Measurements from ENCODE around the gene METTL22.

DNA sequence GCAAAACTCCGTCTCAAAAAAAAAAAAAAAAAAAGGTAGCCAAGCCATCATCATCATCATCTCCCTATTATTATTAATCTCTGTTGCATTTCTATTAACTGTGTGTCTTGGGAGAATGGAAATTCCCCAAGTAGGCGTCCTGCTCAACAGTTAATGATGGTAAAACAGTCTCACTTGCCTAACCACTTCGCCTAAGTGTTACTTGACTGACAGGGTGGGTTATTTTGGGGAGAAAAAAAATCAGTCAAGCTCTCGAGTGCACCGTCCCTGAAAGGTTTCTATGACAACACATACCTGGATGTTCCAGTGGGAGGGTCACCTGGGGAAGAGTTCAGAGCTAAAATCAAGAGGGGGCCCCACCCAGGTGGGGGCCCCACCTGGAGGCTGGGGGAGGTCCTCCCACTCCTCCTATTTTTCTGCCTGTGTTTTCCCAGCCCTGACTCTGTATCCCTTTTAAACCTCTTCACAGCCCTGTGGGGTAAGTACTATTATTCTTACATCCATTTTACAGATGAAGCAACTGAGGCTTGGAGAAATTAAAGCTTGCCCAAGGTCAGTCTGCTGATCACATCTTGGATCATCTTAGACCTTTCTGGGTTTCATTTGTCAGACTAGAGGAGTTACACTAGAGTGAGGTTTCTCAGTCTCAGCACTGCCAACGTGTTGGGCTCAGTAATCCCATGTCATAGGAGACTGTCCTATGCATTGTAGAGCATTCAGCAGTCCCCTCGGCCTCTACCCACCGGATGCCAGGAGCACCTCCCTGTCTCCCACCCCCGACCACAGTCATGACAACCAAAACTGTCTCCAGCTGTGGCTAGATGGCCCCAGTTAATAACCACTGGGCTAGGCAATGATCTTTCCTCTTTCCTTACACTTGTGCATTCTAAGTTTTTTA, 41.9 kb downstream of the METTL22 start:
- TF ChIP-seq, protein P1, sequence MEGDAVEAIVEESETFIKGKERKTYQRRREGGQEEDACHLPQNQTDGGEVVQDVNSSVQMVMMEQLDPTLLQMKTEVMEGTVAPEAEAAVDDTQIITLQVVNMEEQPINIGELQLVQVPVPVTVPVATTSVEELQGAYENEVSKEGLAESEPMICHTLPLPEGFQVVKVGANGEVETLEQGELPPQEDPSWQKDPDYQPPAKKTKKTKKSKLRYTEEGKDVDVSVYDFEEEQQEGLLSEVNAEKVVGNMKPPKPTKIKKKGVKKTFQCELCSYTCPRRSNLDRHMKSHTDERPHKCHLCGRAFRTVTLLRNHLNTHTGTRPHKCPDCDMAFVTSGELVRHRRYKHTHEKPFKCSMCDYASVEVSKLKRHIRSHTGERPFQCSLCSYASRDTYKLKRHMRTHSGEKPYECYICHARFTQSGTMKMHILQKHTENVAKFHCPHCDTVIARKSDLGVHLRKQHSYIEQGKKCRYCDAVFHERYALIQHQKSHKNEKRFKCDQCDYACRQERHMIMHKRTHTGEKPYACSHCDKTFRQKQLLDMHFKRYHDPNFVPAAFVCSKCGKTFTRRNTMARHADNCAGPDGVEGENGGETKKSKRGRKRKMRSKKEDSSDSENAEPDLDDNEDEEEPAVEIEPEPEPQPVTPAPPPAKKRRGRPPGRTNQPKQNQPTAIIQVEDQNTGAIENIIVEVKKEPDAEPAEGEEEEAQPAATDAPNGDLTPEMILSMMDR (IDR thresholded peaks at IDR 0.05), result no peak
- TF ChIP-seq EP300 (IDR thresholded peaks at IDR 0.05), result no peak
- no peak for TF ChIP-seq POLR2A (IDR thresholded peaks at IDR 0.05)
- no peak for TF ChIP-seq POLR2AphosphoS5 (IDR thresholded peaks at IDR 0.05)
